ENCODE data around the gene PM20D1. TPM values are rescaled to one million over a fixed set of nuclear protein-coding genes. Genes with fewer than 3 reads are reported as not detected.

PM20D1 gene
- total RNA-seq, 4 donors from 2014 or later, result 0.13 TPM; not detected in 3

- Histone ChIP-seq H3K9me3 (no peaks in the 10 kb centered on the region), H3K4me1 (no peaks in the 10 kb centered on the region), H3K27ac (no peak overlapping the region), H3K27me3 (no peaks in the 10 kb centered on the region), H3K36me3 (no peaks in the 10 kb centered on the region), H3K4me3 (no peak overlapping the region)
- TF ChIP-seq POLR2AphosphoS5 (IDR thresholded peaks at IDR 0.05) (no peak), POLR2A (IDR thresholded peaks at IDR 0.05) (no peak), EP300 (IDR thresholded peaks at IDR 0.05) (no peak)
- TF ChIP-seq, protein P1, sequence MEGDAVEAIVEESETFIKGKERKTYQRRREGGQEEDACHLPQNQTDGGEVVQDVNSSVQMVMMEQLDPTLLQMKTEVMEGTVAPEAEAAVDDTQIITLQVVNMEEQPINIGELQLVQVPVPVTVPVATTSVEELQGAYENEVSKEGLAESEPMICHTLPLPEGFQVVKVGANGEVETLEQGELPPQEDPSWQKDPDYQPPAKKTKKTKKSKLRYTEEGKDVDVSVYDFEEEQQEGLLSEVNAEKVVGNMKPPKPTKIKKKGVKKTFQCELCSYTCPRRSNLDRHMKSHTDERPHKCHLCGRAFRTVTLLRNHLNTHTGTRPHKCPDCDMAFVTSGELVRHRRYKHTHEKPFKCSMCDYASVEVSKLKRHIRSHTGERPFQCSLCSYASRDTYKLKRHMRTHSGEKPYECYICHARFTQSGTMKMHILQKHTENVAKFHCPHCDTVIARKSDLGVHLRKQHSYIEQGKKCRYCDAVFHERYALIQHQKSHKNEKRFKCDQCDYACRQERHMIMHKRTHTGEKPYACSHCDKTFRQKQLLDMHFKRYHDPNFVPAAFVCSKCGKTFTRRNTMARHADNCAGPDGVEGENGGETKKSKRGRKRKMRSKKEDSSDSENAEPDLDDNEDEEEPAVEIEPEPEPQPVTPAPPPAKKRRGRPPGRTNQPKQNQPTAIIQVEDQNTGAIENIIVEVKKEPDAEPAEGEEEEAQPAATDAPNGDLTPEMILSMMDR (IDR thresholded peaks at IDR 0.05), result no peak
- WGBS, 2 donors (ENCODE audit: low coverage in 1 of 2), result 71% methylated on average over 4 of the region's 7 CpGs; no CpG with 5 or more reads in 1 of the 2 donors
- no peak for ATAC-seq
Measured at GRCh38 chr1:205837382-205837970, 12.5 kb downstream of the PM20D1 start.

GRCh38 chr1:205834751-205835150 lies 15.2 kb downstream of the PM20D1 start:
- TF ChIP-seq POLR2A (IDR thresholded peaks at IDR 0.05) (no peak), EP300 (IDR thresholded peaks at IDR 0.05) (no peak), POLR2AphosphoS5 (IDR thresholded peaks at IDR 0.05) (no peak)
- TF ChIP-seq, protein P1 (IDR thresholded peaks at IDR 0.05), result no peak
- Histone ChIP-seq H3K36me3 (no peaks in the 10 kb centered on the region), H3K9me3 (no peaks in the 10 kb centered on the region), H3K4me3 (no peak overlapping the region), H3K27me3 (no peaks in the 10 kb centered on the region), H3K27ac (no peak overlapping the region), H3K4me1 (no peaks in the 10 kb centered on the region)
- WGBS, 2 donors (ENCODE audit: low coverage in 1 of 2), result 73 to 77% methylated on average over 3 of the region's 4 CpGs
- no peak for ATAC-seq

DNA sequence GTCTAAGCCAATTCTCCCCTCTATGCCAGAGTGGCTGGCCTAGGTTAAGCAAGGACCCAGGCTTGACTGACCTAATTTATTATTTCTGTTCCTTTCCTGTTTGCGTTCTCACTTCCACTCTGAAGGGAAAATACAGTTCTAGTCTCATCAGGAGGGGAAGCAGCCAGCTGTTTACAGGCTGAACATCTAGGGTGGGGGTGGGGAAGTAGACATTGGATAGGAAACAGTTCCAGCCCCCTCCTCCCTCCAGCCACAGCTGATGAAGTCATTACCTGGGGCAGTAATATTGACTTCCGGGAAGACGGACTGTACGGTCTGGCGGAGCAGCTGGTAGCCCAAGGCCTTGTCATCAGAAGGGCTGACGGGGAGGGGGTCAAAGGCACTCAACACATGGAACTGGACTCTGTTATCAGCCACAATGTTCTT lies 17.6 kb downstream of the PM20D1 start:
- no peak overlapping the region for H3K27ac ChIP-seq
- no peak overlapping the region for H3K4me3 ChIP-seq
- no peak for TF ChIP-seq POLR2A (IDR thresholded peaks at IDR 0.05)
- TF ChIP-seq, protein P1 (IDR thresholded peaks at IDR 0.05), result no peak
- TF ChIP-seq EP300 (IDR thresholded peaks at IDR 0.05), result no peak
- TF ChIP-seq POLR2AphosphoS5 (IDR thresholded peaks at IDR 0.05), result no peak
- no peaks in the 10 kb centered on the region for H3K36me3 ChIP-seq
- H3K4me1 ChIP-seq, result no peaks in the 10 kb centered on the region
- H3K9me3 ChIP-seq, result no peaks in the 10 kb centered on the region
- WGBS, 2 donors (ENCODE audit: low coverage in 1 of 2), result 69 to 86% methylated on average over 5 to 6 of the region's 6 CpGs
- ATAC-seq, result no peak
- no peaks in the 10 kb centered on the region for H3K27me3 ChIP-seq

DNA sequence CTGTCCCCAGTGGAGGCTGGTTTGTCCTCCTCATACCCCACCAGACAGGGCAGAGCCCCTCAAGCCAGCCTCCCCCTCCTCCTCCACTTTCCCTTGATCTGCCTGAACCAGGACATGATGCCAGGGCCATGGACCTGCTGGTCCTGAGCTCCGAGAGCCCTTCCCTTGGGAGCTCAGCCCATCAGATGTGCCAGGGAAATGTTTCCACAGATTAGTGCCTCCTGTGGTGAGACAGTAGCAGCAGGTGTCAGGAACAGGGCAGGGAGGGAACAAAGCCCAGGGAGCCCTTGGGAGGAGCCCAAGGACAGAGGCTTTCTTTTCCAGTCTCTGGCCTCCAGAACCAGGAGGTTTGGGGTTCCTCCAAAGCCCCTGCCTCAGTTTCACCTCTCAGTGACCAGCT lies 22.3 kb downstream of the PM20D1 start:
- WGBS, 2 donors (ENCODE audit: low coverage in 1 of 2), result no CpG with 5 or more reads among the region's 1 CpG
- Histone ChIP-seq H3K9me3 (no peaks in the 10 kb centered on the region), H3K27ac (peak overlapping the region in 1 of 4 donors; percentile 3), H3K27me3 (no peaks in the 10 kb centered on the region), H3K4me3 (no peak overlapping the region), H3K4me1 (no peaks in the 10 kb centered on the region), H3K36me3 (no peaks in the 10 kb centered on the region)
- ATAC-seq, result no peak
- TF ChIP-seq POLR2A (IDR thresholded peaks at IDR 0.05), result no peak
- TF ChIP-seq, protein P1 (IDR thresholded peaks at IDR 0.05), result no peak
- TF ChIP-seq POLR2AphosphoS5 (IDR thresholded peaks at IDR 0.05), result no peak
- TF ChIP-seq EP300 (IDR thresholded peaks at IDR 0.05), result no peak

DNA sequence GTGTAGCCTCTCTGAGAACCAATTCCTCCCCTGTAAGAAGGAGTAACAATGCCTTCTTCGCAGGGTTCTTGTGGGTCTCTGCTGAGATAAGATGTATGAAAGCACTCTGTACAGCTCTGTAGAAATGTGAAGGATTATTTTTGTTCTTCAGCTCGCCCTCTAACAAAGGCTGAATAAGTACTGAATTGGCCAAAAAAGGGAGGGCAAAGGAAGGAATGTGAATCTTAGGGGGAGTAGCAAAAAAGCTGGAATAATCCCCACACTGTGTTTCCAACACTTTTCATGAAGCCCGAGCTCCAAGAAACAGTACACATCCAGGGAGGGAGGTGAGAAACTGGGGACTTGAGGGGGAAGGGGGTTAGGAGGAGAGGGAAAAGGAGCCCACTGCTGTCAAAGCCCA lies 22.9 kb downstream of the PM20D1 start:
- WGBS, 2 donors (ENCODE audit: low coverage in 1 of 2), result 47 to 61% methylated on average over 2 to 3 of the region's 3 CpGs
- TF ChIP-seq, protein P1 (IDR thresholded peaks at IDR 0.05), result no peak
- no peak for TF ChIP-seq POLR2AphosphoS5 (IDR thresholded peaks at IDR 0.05)
- TF ChIP-seq EP300 (IDR thresholded peaks at IDR 0.05), result no peak
- TF ChIP-seq POLR2A (IDR thresholded peaks at IDR 0.05), result no peak
- Histone ChIP-seq H3K27me3 (no peaks in the 10 kb centered on the region), H3K36me3 (no peaks in the 10 kb centered on the region), H3K27ac (peak overlapping the region in 1 of 4 donors; percentile 3), H3K4me1 (no peaks in the 10 kb centered on the region), H3K9me3 (no peaks in the 10 kb centered on the region), H3K4me3 (no peak overlapping the region)
- ATAC-seq, result no peak

All from gastroesophageal sphincter (tissue), 4 donors.